Urinary bladder (tissue), 4 donors: ENCODE measurements around the gene ABCD1. TPM values are rescaled to one million over a fixed set of nuclear protein-coding genes. Genes with fewer than 3 reads are reported as not detected.
"Not testable (repeated sequence)": the region's sequence is repeated elsewhere in the genome, so short reads cannot be mapped to it uniquely, and the experiment has no call there.

Experiments used
- DNase-seq: peaks from one replicate; pipeline ENCODE4 v3.0.0-alpha.2; 2015; ENCODE audit errors: extremely low spot score
- H3K27ac ChIP-seq: one replicate; pipeline ENCODE4 v1.5.1; 2013; ENCODE audit warnings: low read depth, mild to moderate bottlenecking, moderate library complexity
- H3K36me3 ChIP-seq: one replicate; pipeline ENCODE4 v1.6.1; 2013; ENCODE audit warnings: mild to moderate bottlenecking, moderate library complexity; ENCODE audit not compliant: insufficient read depth
- H3K4me1 ChIP-seq: one replicate; pipeline ENCODE4 v1.6.1; 2013; ENCODE audit warnings: mild to moderate bottlenecking, moderate library complexity; ENCODE audit not compliant: insufficient read depth
- H3K4me3 ChIP-seq: one replicate; pipeline ENCODE4 v1.5.1; 2013; ENCODE audit warnings: low read depth, low read length
- WGBS: extraction: QIAGEN DNeasy Blood & Tissue Kit; methylation state at CpG from one replicate; pipeline ENCODE4 v1.1.7; 2013; 5-methylcytosine and 5-hydroxymethylcytosine counted together
- polyA plus RNA-seq: library from polyadenylated mRNA; stranded (reverse); fragments of 200-250 nt; gene quantifications from one replicate; pipeline ENCODE4 v1.2.3, GENCODE V29; 2013
- total RNA-seq: library from RNA; depleted of rRNA; stranded (reverse); fragments of >200 nt; gene quantifications from one replicate; pipeline ENCODE4 v1.2.3, GENCODE V29; 2014
- donor health status: healthy with polysubstance abuse.
- donor health status: healthy.

Gene ABCD1
- total and polyA plus RNA-seq, 2 donors: 5.2 to 19.0 TPM

GRCh38 chrX:153727123-153727931, 2.7 kb downstream of the ABCD1 start:
- H3K4me1 ChIP-seq: no peaks in the 10 kb centered on the region
- no peak overlapping the region for H3K4me3 ChIP-seq
- H3K27ac ChIP-seq: peak overlapping the region; percentile 86
- no peak for DNase-seq
- WGBS: 20% methylated on average over 23 of the region's 23 CpGs
- no peaks in the 10 kb centered on the region for H3K36me3 ChIP-seq

GRCh38 chrX:153728095-153728494, 3.4 kb downstream of the ABCD1 start:
- no peak overlapping the region for H3K27ac ChIP-seq

GRCh38 chrX:153728951-153729631, 4.4 kb downstream of the ABCD1 start:
- DNase-seq: no peak
- H3K4me1 ChIP-seq: no peaks in the 10 kb centered on the region
- no peak overlapping the region for H3K27ac ChIP-seq
- H3K36me3 ChIP-seq: no peaks in the 10 kb centered on the region
- H3K4me3 ChIP-seq: no peak overlapping the region
- 95% methylated on average over 23 of the region's 23 CpGs for WGBS

More at GRCh38 chrX:153728095-153728494, 3.4 kb downstream of the ABCD1 start:
- DNase-seq: no peak
- no peaks in the 10 kb centered on the region for H3K4me1 ChIP-seq
- 90% methylated on average over 6 of the region's 6 CpGs for WGBS
- H3K4me3 ChIP-seq: no peak overlapping the region
- no peaks in the 10 kb centered on the region for H3K36me3 ChIP-seq

- not testable (repeated sequence) for H3K36me3 ChIP-seq, H3K4me1 ChIP-seq, DNase-seq, H3K4me3 ChIP-seq, H3K27ac ChIP-seq
- 97% methylated on average over 23 of the region's 23 CpGs for WGBS
These were observed 5.5 kb downstream of the ABCD1 start for GRCh38 chrX:153730115-153730514.

GRCh38 chrX:153731117-153731844, 6.6 kb downstream of the ABCD1 start:
- DNase-seq: no peak
- WGBS: 78% methylated on average over 6 of the region's 6 CpGs
- Histone ChIP-seq H3K36me3 (no peaks in the 10 kb centered on the region), H3K4me1 (no peaks in the 10 kb centered on the region), H3K27ac (no peak overlapping the region), H3K4me3 (no peak overlapping the region)

- no peaks in the 10 kb centered on the region for H3K36me3 ChIP-seq
- WGBS: 65% methylated on average over 3 of the region's 3 CpGs
- H3K27ac ChIP-seq: no peak overlapping the region
- no peak for DNase-seq
- H3K4me3 ChIP-seq: no peak overlapping the region
- no peaks in the 10 kb centered on the region for H3K4me1 ChIP-seq
These were observed 7.2 kb downstream of the ABCD1 start for GRCh38 chrX:153731845-153732215.

- Histone ChIP-seq H3K36me3 (no peaks in the 10 kb centered on the region), H3K27ac (no peak overlapping the region), H3K4me3 (no peak overlapping the region), H3K4me1 (no peaks in the 10 kb centered on the region)
- WGBS: 93% methylated on average over 14 of the region's 14 CpGs
- DNase-seq: no peak
These were observed 7.7 kb downstream of the ABCD1 start for GRCh38 chrX:153732401-153732800.

- no peaks in the 10 kb centered on the region for H3K4me1 ChIP-seq
- no peak overlapping the region for H3K27ac ChIP-seq
- no peak for DNase-seq
- 89% methylated on average over 15 of the region's 15 CpGs for WGBS
- H3K36me3 ChIP-seq: no peaks in the 10 kb centered on the region
- no peak overlapping the region for H3K4me3 ChIP-seq
These were observed 9.1 kb downstream of the ABCD1 start for GRCh38 chrX:153733651-153734240.

- H3K36me3 ChIP-seq: no peaks in the 10 kb centered on the region
- no peak overlapping the region for H3K27ac ChIP-seq
- WGBS: 96% methylated on average over 2 of the region's 2 CpGs
- no peak overlapping the region for H3K4me3 ChIP-seq
- no peaks in the 10 kb centered on the region for H3K4me1 ChIP-seq
- no peak for DNase-seq
These were observed 10.2 kb downstream of the ABCD1 start for GRCh38 chrX:153734871-153735270.

GRCh38 chrX:153735274-153735673, 10.6 kb downstream of the ABCD1 start:
- no peak for DNase-seq
- Histone ChIP-seq H3K4me3 (no peak overlapping the region), H3K4me1 (no peaks in the 10 kb centered on the region), H3K27ac (no peak overlapping the region), H3K36me3 (no peaks in the 10 kb centered on the region)
- WGBS: 83% methylated on average over 9 of the region's 9 CpGs

GRCh38 chrX:153736071-153736820, 11.6 kb downstream of the ABCD1 start:
- WGBS: 85% methylated on average over 30 of the region's 30 CpGs
- no peak for DNase-seq
- H3K4me3 ChIP-seq: no peak overlapping the region
- H3K36me3 ChIP-seq: no peaks in the 10 kb centered on the region
- no peaks in the 10 kb centered on the region for H3K4me1 ChIP-seq
- no peak overlapping the region for H3K27ac ChIP-seq

GRCh38 chrX:153736871-153737441, 12.3 kb downstream of the ABCD1 start:
- Histone ChIP-seq H3K4me3 (no peak overlapping the region), H3K36me3 (no peaks in the 10 kb centered on the region), H3K4me1 (no peaks in the 10 kb centered on the region), H3K27ac (no peak overlapping the region)
- 78% methylated on average over 15 of the region's 15 CpGs for WGBS
- DNase-seq: no peak
